Pancreas (tissue), 10 donors: ENCODE data around the gene FAM168A. TPM values are rescaled to one million over a fixed set of nuclear protein-coding genes. Genes with fewer than 3 reads are reported as not detected.

Experiments
- ATAC-seq, 4 donors: fragments of 200-7000 bp; cut with Tn5 transposase; one replicate each; pipeline versions ENCODE4 v1.8.0 to v1.9.1; 2020; ENCODE audit warnings: mild to moderate bottlenecking in 4 of 4, moderate library complexity in 4 of 4
- DNase-seq, 6 donors: peaks; one replicate each; pipeline ENCODE4 v3.0.0-alpha.2; 2020
- FAIRE-seq: peaks from 2 replicates; lab custom pipeline; 2012; peaks lifted over from hg19 to GRCh38; lab: Jason Lieb, UNC
- H3K27ac ChIP-seq, 4 donors: fragments of 200-600 bp; sonication (generic); 1 replicate in 3 of 4; 2 replicates in 1 of 4; pipeline versions ENCODE4 v1.5.0 to v1.8.0; 2020
- H3K27me3 ChIP-seq, 4 donors: fragments of 200-600 bp; one replicate each; pipeline ENCODE4 v1.8.0; 2021
- H3K36me3 ChIP-seq, 3 donors: fragments of 200-600 bp; sonication (generic) in 1 of 3; one replicate each; pipeline versions ENCODE4 v1.5.0 to v1.8.0; 2020 to 2021
- H3K4me1 ChIP-seq, 3 donors: fragments of 200-600 bp; one replicate each; pipeline ENCODE4 v1.8.0; 2021
- H3K4me3 ChIP-seq, 4 donors: fragments of 200-600 bp; sonication (generic) in 2 of 4; one replicate each; pipeline versions ENCODE4 v1.5.0 to v1.8.0; 2020 to 2021
- H3K9me3 ChIP-seq, 4 donors: fragments of 200-600 bp; one replicate each; pipeline ENCODE4 v1.8.0; 2021
- WGBS, 2 donors: extraction: QIAGEN DNeasy Blood & Tissue Kit; methylation state at CpG; one replicate each; pipeline ENCODE4 v1.1.7; 2013; 5-methylcytosine and 5-hydroxymethylcytosine counted together
- intact Hi-C, 3 donors: fragments of 100-400 bp; cut with DNase I; formaldehyde crosslinking; loops; one replicate each; pipeline versions ENCODE4 v1.11.1 to v1.14.2; 2022
- polyA plus RNA-seq, 2 donors: library from polyadenylated mRNA; stranded (reverse); fragments of 200-250 nt; gene quantifications; one replicate each; pipeline ENCODE4 v1.2.3, GENCODE V29; 2013
- total RNA-seq, 6 donors: library from RNA; stranded (reverse); fragmentation: NEBNext Ultra II Directional in 4 of 6; extraction: Animal tissue kit (Norgen Biotek cat#: 25700) in 4 of 6; gene quantifications; one replicate each; pipeline versions ENCODE4 v1.2.1 to v1.2.4, GENCODE V29; 2021 to 2023
- TF ChIP-seq, protein P1 (sequence below), 4 donors: fragments of 200-600 bp; sonication (generic) in 3 of 4; IDR thresholded peaks; one replicate each; pipeline versions ENCODE4 v1.5.0 to v1.8.0; 2021; ENCODE audit warnings: antibody characterized with exemption in 4 of 4
- donor health status: healthy with polysubstance abuse.
- donor health status: DM: no; HTN: no; CAD: no; lungs with moderate emphysema.
- donor health status: DM: no; HTN: no; CAD: no.
- donor health status: control.
- donor health status: control.
- donor health status: Bipolar disorder and iron deficiency.
- donor health status: DM: yes; HTN: yes; CAD: no.
- donor health status: DM: no; HTN: no; CAD: no.
- donor health status: DM: no; HTN: no; CAD: no.
- donor health status: DM: yes; HTN: yes; CAD: no.

FAM168A gene
- total and polyA plus RNA-seq, 8 donors: 4.9 to 22.5 (median 13.4) TPM

DNA sequence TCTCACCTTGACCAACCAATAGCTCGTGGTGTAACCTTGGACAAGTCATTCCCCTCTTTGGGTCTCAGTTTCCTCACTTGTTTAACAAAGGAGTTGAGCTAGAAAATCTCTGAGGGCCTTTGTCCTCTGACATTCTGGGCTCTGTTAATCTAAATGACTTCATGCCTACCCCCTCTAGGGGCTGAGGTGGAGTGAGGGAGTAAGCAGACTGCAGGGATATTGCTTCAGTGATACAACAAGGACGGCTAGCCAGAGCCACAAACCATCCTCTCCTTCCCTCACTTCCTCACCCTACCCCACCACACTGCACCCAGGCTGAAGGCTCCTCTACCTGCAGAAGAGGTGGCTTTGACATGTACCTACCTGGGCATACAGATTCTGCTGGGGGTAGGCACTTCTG lies 186.9 kb downstream of the FAM168A start:
- no peak overlapping the region for H3K4me3 ChIP-seq
- no peaks in the 10 kb centered on the region for H3K4me1 ChIP-seq
- no peak overlapping the region for H3K27ac ChIP-seq
- FAIRE-seq (no peak), DNase-seq (no peak), ATAC-seq (no peak)
- WGBS, 2 donors: 72 to 87% methylated on average over 2 of the region's 2 CpGs
- intact Hi-C loops: no loop called here
- TF ChIP-seq, protein P1, sequence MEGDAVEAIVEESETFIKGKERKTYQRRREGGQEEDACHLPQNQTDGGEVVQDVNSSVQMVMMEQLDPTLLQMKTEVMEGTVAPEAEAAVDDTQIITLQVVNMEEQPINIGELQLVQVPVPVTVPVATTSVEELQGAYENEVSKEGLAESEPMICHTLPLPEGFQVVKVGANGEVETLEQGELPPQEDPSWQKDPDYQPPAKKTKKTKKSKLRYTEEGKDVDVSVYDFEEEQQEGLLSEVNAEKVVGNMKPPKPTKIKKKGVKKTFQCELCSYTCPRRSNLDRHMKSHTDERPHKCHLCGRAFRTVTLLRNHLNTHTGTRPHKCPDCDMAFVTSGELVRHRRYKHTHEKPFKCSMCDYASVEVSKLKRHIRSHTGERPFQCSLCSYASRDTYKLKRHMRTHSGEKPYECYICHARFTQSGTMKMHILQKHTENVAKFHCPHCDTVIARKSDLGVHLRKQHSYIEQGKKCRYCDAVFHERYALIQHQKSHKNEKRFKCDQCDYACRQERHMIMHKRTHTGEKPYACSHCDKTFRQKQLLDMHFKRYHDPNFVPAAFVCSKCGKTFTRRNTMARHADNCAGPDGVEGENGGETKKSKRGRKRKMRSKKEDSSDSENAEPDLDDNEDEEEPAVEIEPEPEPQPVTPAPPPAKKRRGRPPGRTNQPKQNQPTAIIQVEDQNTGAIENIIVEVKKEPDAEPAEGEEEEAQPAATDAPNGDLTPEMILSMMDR (IDR thresholded peaks at IDR 0.05): no peak
- peaks cover 0 to 4% (median 0%) of the 10 kb centered on the region in 3 donors for H3K36me3 ChIP-seq
- H3K27me3 ChIP-seq: no peaks in the 10 kb centered on the region
- no peaks in the 10 kb centered on the region for H3K9me3 ChIP-seq

DNA sequence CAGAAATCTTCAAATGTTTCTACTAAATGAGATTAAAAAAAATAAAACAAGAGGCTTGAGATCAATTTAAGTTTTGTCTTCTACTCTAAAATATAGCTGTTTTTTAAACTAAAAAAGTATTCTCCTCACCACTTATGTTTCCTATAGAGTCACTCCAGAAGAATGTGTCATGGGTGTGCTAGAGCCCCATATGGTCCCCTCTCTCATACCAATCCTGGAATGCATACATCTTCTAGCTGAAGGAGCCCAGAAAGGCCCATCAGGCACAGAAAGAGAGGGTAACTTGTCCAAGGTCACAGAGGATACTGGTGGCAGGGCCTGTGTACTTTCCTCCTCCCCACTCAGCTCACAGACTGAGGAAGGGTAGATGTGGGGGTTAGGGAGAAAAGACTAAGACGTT lies 187.3 kb downstream of the FAM168A start:
- Histone ChIP-seq H3K27ac (no peak overlapping the region), H3K36me3 (peaks cover 0 to 4% (median 0%) of the 10 kb centered on the region in 3 donors), H3K4me3 (no peak overlapping the region), H3K27me3 (no peaks in the 10 kb centered on the region), H3K4me1 (no peaks in the 10 kb centered on the region), H3K9me3 (no peaks in the 10 kb centered on the region)
- ATAC-seq (no peak), FAIRE-seq (no peak), DNase-seq (no peak)
- intact Hi-C loops: no loop called here
- 50% methylated on average over 1 of the region's 1 CpG for WGBS, 2 donors
- TF ChIP-seq, protein P1 (IDR thresholded peaks at IDR 0.05): no peak

DNA sequence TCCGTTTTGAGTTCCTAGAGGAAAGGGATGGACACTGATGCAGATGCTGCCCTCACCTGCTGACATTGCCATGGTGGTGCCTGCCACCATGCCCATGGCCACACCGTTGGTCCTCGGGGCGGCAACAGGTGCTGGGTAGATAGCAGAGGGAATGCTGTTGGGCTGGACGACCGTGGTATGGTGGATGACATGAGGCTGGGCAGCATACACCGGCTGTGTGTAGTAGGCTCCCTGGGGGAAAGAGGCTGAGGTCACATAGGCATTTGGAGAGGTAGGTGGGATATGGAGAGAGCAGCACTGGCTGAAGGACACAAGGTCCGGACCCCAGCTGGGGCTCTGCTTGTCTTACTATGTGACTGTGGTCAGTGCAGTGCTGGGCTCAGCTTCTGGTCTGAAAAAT lies 188.5 kb downstream of the FAM168A start:
- TF ChIP-seq, protein P1 (IDR thresholded peaks at IDR 0.05): no peak
- Histone ChIP-seq H3K27me3 (no peaks in the 10 kb centered on the region), H3K27ac (no peak overlapping the region), H3K9me3 (no peaks in the 10 kb centered on the region), H3K4me1 (no peaks in the 10 kb centered on the region), H3K36me3 (peaks cover 0 to 4% (median 0%) of the 10 kb centered on the region in 3 donors), H3K4me3 (no peak overlapping the region)
- no peak for ATAC-seq
- no peak for FAIRE-seq
- 93 to 96% methylated on average over 8 of the region's 8 CpGs for WGBS, 2 donors
- intact Hi-C loops: loop anchor here in 1 of 3 donors (10.0 kb wide), 1 partner anchor 255 kb away; no protein-coding TSS in a partner anchor
- no peak for DNase-seq

DNA sequence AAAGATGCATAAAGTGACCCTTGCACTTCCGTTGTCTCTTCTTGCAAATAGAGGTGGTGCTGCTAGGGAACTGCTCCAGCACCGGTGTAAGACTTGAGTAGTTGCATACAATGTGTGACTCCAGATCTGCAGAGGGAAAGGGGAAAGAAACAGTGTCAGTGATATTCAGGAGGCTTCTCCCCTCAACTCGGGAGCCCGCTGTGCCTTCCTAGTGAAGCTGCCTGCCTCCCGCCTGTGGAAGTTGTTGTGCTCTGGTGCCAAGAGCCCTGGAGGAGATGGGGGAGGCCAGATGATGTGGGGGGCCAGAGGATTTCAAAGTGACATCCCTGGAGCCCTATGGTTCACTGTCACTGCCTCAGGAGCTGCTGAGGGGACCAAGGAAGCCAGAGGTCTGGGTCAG lies 191.3 kb downstream of the FAM168A start:
- TF ChIP-seq, protein P1 (IDR thresholded peaks at IDR 0.05): no peak
- no peak for DNase-seq
- WGBS, 2 donors: 86 to 97% methylated on average over 5 of the region's 5 CpGs
- H3K4me1 ChIP-seq: no peaks in the 10 kb centered on the region
- peaks cover 0 to 4% (median 0%) of the 10 kb centered on the region in 3 donors for H3K36me3 ChIP-seq
- no peaks in the 10 kb centered on the region for H3K9me3 ChIP-seq
- intact Hi-C loops: loop anchor here in 1 of 3 donors (10.0 kb wide), 1 partner anchor 258 kb away; no protein-coding TSS in a partner anchor
- no peak overlapping the region for H3K27ac ChIP-seq
- ATAC-seq: no peak
- no peak for FAIRE-seq
- H3K4me3 ChIP-seq: no peak overlapping the region
- H3K27me3 ChIP-seq: no peaks in the 10 kb centered on the region

DNA sequence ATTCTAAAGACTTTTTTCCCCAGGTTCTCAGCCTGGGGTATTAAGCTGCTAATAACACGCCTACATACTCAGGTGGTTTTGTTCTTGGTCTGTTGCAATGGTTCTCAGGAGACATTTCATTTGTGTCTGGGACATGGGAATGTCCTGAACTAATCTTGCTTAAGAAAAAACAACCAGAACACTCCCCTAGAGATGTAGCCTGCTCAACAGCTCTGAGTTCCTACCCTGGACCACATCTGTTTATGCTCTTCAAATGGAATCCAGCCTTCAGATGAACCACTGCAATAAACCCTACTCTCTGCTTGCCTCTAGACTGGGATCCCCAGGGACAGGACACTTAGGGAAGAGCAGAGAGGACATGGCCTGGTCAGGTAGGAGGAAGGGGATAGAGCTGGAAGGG lies 191.8 kb downstream of the FAM168A start:
- no peaks in the 10 kb centered on the region for H3K9me3 ChIP-seq
- no peak for FAIRE-seq
- H3K4me1 ChIP-seq: no peaks in the 10 kb centered on the region
- H3K36me3 ChIP-seq: peaks cover 0 to 4% (median 0%) of the 10 kb centered on the region in 3 donors
- WGBS, 2 donors: 89 to 93% methylated on average over 1 of the region's 1 CpG
- intact Hi-C loops: loop anchor here in 1 of 3 donors (10.0 kb wide), 1 partner anchor 259 kb away; no protein-coding TSS in a partner anchor
- ATAC-seq: no peak
- no peak overlapping the region for H3K27ac ChIP-seq
- H3K4me3 ChIP-seq: no peak overlapping the region
- H3K27me3 ChIP-seq: no peaks in the 10 kb centered on the region
- TF ChIP-seq, protein P1 (IDR thresholded peaks at IDR 0.05): no peak
- no peak for DNase-seq
